ENCODE measurements around the gene MAEL. TPM values are rescaled to one million over a fixed set of nuclear protein-coding genes. Genes with fewer than 3 reads are reported as not detected.
A peak's percentile ranks its signal among the peaks of the same experiment; 100 is the strongest.

Gene MAEL
- total RNA-seq, 4 donors from 2014 or later = 0.69 TPM; not detected in 3

GRCh38 chr1:167066333-167067122 lies 77.4 kb downstream of the MAEL start:
- H3K4me3 ChIP-seq = no peak overlapping the region
- TF ChIP-seq POLR2A (IDR thresholded peaks at IDR 0.05) (no peak), CTCF (IDR thresholded peaks at IDR 0.05) (peak; percentile 90 to 94 (median 92))
- peak; percentile 58 to 74 for DNase-seq
- H3K36me3 ChIP-seq = no peaks in the 10 kb centered on the region
- no peak overlapping the region for H3K27ac ChIP-seq
- no peaks in the 10 kb centered on the region for H3K4me1 ChIP-seq
- no peaks in the 10 kb centered on the region for H3K27me3 ChIP-seq
- H3K9me3 ChIP-seq = no peaks in the 10 kb centered on the region
- intact Hi-C loops (cut with DNase I; ENCODE audit: low total_unique reads) = loop anchor here (10.0 kb wide), 2 partner anchors 162 to 468 kb away; no protein-coding TSS in a partner anchor

GRCh38 chr1:167067904-167068303 lies 78.8 kb downstream of the MAEL start:
- Histone ChIP-seq H3K4me3 (no peak overlapping the region), H3K27me3 (no peaks in the 10 kb centered on the region), H3K4me1 (no peaks in the 10 kb centered on the region), H3K36me3 (no peaks in the 10 kb centered on the region), H3K27ac (no peak overlapping the region), H3K9me3 (no peaks in the 10 kb centered on the region)
- TF ChIP-seq CTCF (IDR thresholded peaks at IDR 0.05) (no peak), POLR2A (IDR thresholded peaks at IDR 0.05) (no peak)
- intact Hi-C loops (cut with DNase I; ENCODE audit: low total_unique reads) = loop anchor here (10.0 kb wide), 2 partner anchors 163 to 467 kb away; no protein-coding TSS in a partner anchor
- DNase-seq = no peak

- Histone ChIP-seq H3K4me1 (no peaks in the 10 kb centered on the region), H3K4me3 (no peak overlapping the region), H3K27ac (no peak overlapping the region), H3K36me3 (no peaks in the 10 kb centered on the region), H3K27me3 (no peaks in the 10 kb centered on the region), H3K9me3 (no peaks in the 10 kb centered on the region)
- DNase-seq = no peak
- TF ChIP-seq POLR2A (IDR thresholded peaks at IDR 0.05) = no peak
- TF ChIP-seq CTCF (IDR thresholded peaks at IDR 0.05) = no peak
- intact Hi-C loops (cut with DNase I; ENCODE audit: low total_unique reads) = loop anchor here (10.0 kb wide), 2 partner anchors 164 to 466 kb away; no protein-coding TSS in a partner anchor
Observed at GRCh38 chr1:167068761-167069160, 79.7 kb downstream of the MAEL start.

- Histone ChIP-seq H3K4me3 (no peak overlapping the region), H3K4me1 (no peaks in the 10 kb centered on the region), H3K27ac (no peak overlapping the region), H3K9me3 (no peaks in the 10 kb centered on the region), H3K36me3 (no peaks in the 10 kb centered on the region), H3K27me3 (no peaks in the 10 kb centered on the region)
- no peak for DNase-seq
- no peak for TF ChIP-seq POLR2A (IDR thresholded peaks at IDR 0.05)
- no peak for TF ChIP-seq CTCF (IDR thresholded peaks at IDR 0.05)
- intact Hi-C loops (cut with DNase I; ENCODE audit: low total_unique reads) = no loop called here
Observed at GRCh38 chr1:167071286-167071685, 82.2 kb downstream of the MAEL start.

Small RNA genes lying within 50 kb of the gene (small RNA-seq; reads per million reads assigned to genes)
- 1.3 reads per million, percentile 59 among the genes with 10 or more reads in this experiment for gene RNA5SP65

Other genes with a start within 250 kb of the MAEL start
- 10 to 100 TPM; 21.2 to 46.1 (median 33.8) TPM for gene POGK, start 149.8 kb upstream of the MAEL start, total RNA-seq
- gene TADA1, start 113.0 kb upstream of the MAEL start, total RNA-seq = 10 to 100 TPM in 3 of 4 donors, 1 to 10 TPM in 1; 6.8 to 32.0 (median 18.8) TPM
- 1 to 10 TPM in 1 of 4 donors, under 1 TPM in 1, not detected in 2; 0.30 to 2.8 TPM for gene ILDR2, start 13.7 kb upstream of the MAEL start, total RNA-seq
- under 1 TPM in 1 of 4 donors, not detected in 3; 0.29 TPM for gene GPA33, start 101.1 kb downstream of the MAEL start, total RNA-seq
- 1 to 10 TPM in 1 of 4 donors, not detected in 3; 1.2 TPM for gene STYXL2, start 104.8 kb downstream of the MAEL start, total RNA-seq
- 10 to 100 TPM in 3 of 4 donors, 1 to 10 TPM in 1; 9.7 to 50.8 (median 32.2) TPM for gene POU2F1, start 231.6 kb downstream of the MAEL start, total RNA-seq